ENCODE results near the gene PLEK. TPM values are rescaled to one million over a fixed set of nuclear protein-coding genes. Genes with fewer than 3 reads are reported as not detected.

The PLEK gene
- polyA plus RNA-seq, 1 donor from 2014 or later = 0.07 TPM

DNA sequence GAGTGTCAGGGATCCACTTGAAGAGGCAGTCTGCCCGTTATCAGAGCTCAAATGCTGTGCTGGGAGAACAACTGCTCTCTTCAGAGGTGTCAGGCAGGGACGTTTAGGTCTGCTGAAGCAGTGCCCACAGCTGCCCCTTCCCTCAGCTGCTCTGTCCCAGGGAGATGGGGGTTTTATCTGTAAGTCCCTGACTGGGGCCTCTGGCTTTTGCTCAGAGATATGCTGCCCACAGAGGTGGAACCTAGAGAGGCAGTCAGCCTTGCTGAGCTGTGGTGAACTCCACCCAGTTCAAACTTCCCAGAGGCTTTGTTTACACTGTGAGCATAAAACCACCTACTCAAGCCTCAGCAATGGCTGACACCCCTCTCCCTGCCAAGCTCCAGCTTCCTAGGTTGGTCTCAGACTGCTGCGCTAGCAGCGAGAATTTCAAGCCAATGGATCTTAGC, 38.1 kb downstream of the PLEK start:
- Histone ChIP-seq H3K79me2 (replicated peaks; ENCODE audit: insufficient read depth, low read length) (no peaks in the 10 kb centered on the region), H3K27me3 (ENCODE audit: insufficient read depth, low read depth, low read length) (no peaks in the 10 kb centered on the region), H3F3A (ENCODE audit: insufficient read depth, low read length, poor library complexity, severe bottlenecking) (no peaks in the 10 kb centered on the region), H3K9me3 (ENCODE audit: low read length) (no peaks in the 10 kb centered on the region), H3K4me3 (ENCODE audit: low read length) (no peak overlapping the region), H3K4me2 (ENCODE audit: low read length) (no peak overlapping the region), H2AFZ (ENCODE audit: low read depth, low read length) (no peak overlapping the region), H3K9me2 (ENCODE audit: insufficient read depth, low read length) (no peaks in the 10 kb centered on the region), H3K27ac (ENCODE audit: low read length) (no peak overlapping the region), H3K36me3 (ENCODE audit: insufficient read depth, low read length) (no peaks in the 10 kb centered on the region), H4K20me1 (ENCODE audit: insufficient read depth) (no peaks in the 10 kb centered on the region), H3K9ac (ENCODE audit: low read length) (no peak overlapping the region)
- TF ChIP-seq POLR2AphosphoS5 (IDR thresholded peaks at IDR 0.05) = no peak
- TF ChIP-seq TAF1 (IDR thresholded peaks at IDR 0.05; ENCODE audit: low read depth) = no peak
- TF ChIP-seq, protein P1, sequence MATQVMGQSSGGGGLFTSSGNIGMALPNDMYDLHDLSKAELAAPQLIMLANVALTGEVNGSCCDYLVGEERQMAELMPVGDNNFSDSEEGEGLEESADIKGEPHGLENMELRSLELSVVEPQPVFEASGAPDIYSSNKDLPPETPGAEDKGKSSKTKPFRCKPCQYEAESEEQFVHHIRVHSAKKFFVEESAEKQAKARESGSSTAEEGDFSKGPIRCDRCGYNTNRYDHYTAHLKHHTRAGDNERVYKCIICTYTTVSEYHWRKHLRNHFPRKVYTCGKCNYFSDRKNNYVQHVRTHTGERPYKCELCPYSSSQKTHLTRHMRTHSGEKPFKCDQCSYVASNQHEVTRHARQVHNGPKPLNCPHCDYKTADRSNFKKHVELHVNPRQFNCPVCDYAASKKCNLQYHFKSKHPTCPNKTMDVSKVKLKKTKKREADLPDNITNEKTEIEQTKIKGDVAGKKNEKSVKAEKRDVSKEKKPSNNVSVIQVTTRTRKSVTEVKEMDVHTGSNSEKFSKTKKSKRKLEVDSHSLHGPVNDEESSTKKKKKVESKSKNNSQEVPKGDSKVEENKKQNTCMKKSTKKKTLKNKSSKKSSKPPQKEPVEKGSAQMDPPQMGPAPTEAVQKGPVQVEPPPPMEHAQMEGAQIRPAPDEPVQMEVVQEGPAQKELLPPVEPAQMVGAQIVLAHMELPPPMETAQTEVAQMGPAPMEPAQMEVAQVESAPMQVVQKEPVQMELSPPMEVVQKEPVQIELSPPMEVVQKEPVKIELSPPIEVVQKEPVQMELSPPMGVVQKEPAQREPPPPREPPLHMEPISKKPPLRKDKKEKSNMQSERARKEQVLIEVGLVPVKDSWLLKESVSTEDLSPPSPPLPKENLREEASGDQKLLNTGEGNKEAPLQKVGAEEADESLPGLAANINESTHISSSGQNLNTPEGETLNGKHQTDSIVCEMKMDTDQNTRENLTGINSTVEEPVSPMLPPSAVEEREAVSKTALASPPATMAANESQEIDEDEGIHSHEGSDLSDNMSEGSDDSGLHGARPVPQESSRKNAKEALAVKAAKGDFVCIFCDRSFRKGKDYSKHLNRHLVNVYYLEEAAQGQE (IDR thresholded peaks at IDR 0.05; ENCODE audit: borderline replicate concordance) = no peak
- TF ChIP-seq EZH2 (IDR thresholded peaks at IDR 0.05; ENCODE audit: borderline replicate concordance, insufficient read depth, low read length, poor library complexity, severe bottlenecking) = no peak
- TF ChIP-seq EP300 (conservative IDR thresholded peaks at IDR 0.05; ENCODE audit: poor library complexity, severe bottlenecking) = no peak

DNA sequence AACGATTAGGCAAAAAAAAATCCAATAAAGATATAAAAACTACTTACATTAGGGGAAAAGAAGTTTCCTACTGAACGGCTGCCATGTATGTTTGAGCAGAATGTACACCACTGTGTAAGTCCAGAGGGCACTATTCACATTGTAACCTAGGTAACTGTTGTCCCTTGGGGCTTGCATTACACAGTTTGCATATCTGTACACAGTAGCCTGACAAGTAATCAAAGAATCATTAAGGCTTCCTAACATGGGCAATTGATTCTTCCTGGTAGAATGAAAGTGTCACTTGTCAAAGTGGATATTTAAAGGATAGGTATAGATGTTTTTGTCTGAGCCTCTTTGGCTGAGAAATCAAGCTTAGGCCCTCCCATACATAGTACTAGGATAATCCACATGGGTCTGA, 39.1 kb downstream of the PLEK start:
- H3F3A ChIP-seq (ENCODE audit: insufficient read depth, low read length, poor library complexity, severe bottlenecking) = no peaks in the 10 kb centered on the region
- no peaks in the 10 kb centered on the region for H3K9me2 ChIP-seq (ENCODE audit: insufficient read depth, low read length)
- H4K20me1 ChIP-seq (ENCODE audit: insufficient read depth) = no peaks in the 10 kb centered on the region
- TF ChIP-seq POLR2AphosphoS5 (IDR thresholded peaks at IDR 0.05) (peak; percentile 69), EP300 (conservative IDR thresholded peaks at IDR 0.05; ENCODE audit: poor library complexity, severe bottlenecking) (peak; percentile 84)
- TF ChIP-seq, protein P2, sequence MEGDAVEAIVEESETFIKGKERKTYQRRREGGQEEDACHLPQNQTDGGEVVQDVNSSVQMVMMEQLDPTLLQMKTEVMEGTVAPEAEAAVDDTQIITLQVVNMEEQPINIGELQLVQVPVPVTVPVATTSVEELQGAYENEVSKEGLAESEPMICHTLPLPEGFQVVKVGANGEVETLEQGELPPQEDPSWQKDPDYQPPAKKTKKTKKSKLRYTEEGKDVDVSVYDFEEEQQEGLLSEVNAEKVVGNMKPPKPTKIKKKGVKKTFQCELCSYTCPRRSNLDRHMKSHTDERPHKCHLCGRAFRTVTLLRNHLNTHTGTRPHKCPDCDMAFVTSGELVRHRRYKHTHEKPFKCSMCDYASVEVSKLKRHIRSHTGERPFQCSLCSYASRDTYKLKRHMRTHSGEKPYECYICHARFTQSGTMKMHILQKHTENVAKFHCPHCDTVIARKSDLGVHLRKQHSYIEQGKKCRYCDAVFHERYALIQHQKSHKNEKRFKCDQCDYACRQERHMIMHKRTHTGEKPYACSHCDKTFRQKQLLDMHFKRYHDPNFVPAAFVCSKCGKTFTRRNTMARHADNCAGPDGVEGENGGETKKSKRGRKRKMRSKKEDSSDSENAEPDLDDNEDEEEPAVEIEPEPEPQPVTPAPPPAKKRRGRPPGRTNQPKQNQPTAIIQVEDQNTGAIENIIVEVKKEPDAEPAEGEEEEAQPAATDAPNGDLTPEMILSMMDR (IDR thresholded peaks at IDR 0.05; ENCODE audit: poor library complexity, severe bottlenecking) = no peak
- no peak overlapping the region for H3K4me2 ChIP-seq (ENCODE audit: low read length)
- H2AFZ ChIP-seq (ENCODE audit: low read depth, low read length) = no peak overlapping the region
- peak overlapping the region; percentile 37 for H3K4me3 ChIP-seq (ENCODE audit: low read length)
- no peaks in the 10 kb centered on the region for H3K9me3 ChIP-seq (ENCODE audit: low read length)
- H3K79me2 ChIP-seq (replicated peaks; ENCODE audit: insufficient read depth, low read length) = no peaks in the 10 kb centered on the region
- no peaks in the 10 kb centered on the region for H3K27me3 ChIP-seq (ENCODE audit: insufficient read depth, low read depth, low read length)
- H3K9ac ChIP-seq (ENCODE audit: low read length) = no peak overlapping the region
- H3K27ac ChIP-seq (ENCODE audit: low read length) = peak overlapping the region; percentile 60
- H3K36me3 ChIP-seq (ENCODE audit: insufficient read depth, low read length) = no peaks in the 10 kb centered on the region

DNA sequence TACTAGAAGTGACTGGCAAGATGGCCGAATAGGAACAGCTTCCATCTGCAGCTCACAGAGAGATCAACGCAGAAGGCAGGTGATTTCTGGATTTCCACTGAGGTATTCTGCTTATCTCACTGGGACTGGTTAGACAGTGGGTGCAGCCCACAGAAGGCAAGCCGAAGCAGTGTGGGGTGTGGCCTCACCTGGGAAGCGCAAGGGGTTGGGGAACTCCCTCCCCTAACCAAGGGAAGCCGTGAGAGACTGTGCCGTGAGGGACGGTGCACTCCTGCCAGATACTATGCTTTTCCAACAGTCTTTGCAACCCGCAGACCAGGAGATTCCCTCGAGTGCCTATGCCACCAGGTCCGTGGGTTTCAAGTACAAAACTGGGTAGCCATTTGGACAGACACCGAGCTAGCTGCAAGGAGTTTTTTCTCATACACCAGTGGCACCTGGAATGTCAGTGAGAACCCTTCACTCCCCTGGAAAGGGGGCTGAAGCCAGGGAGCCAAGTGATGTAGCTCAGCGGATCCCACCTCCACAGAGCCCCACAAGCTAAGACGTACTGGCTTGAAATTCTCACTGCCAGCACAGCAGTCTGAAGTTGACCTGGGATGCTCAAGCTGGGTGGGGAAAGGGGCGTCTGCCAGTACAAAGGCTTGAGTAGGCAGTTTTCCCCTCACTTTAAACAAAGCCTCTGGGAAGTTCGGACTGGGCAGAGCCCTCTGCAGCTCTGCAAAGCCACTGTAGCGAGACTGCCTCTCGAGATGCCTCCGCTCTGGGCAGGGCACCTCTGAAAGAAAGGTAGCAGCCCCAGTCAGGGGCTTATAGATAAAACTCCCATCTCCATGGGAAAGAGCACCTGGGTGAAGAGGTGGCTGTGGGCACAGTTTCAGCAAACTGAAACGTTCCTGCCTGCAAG, 40.1 kb downstream of the PLEK start:
- Histone ChIP-seq H3K27ac (ENCODE audit: low read length) (peak overlapping the region; percentile 60), H4K20me1 (ENCODE audit: insufficient read depth) (no peaks in the 10 kb centered on the region), H3K9me3 (ENCODE audit: low read length) (no peaks in the 10 kb centered on the region), H3K4me3 (ENCODE audit: low read length) (peak overlapping the region; percentile 37), H3F3A (ENCODE audit: insufficient read depth, low read length, poor library complexity, severe bottlenecking) (no peaks in the 10 kb centered on the region), H3K36me3 (ENCODE audit: insufficient read depth, low read length) (no peaks in the 10 kb centered on the region), H3K27me3 (ENCODE audit: insufficient read depth, low read depth, low read length) (no peaks in the 10 kb centered on the region), H3K9me2 (ENCODE audit: insufficient read depth, low read length) (no peaks in the 10 kb centered on the region), H3K4me2 (ENCODE audit: low read length) (no peak overlapping the region), H3K9ac (ENCODE audit: low read length) (no peak overlapping the region), H2AFZ (ENCODE audit: low read depth, low read length) (no peak overlapping the region), H3K79me2 (replicated peaks; ENCODE audit: insufficient read depth, low read length) (no peaks in the 10 kb centered on the region)
- TF ChIP-seq EZH2 (IDR thresholded peaks at IDR 0.05; ENCODE audit: borderline replicate concordance, insufficient read depth, low read length, poor library complexity, severe bottlenecking) (no peak), EP300 (conservative IDR thresholded peaks at IDR 0.05; ENCODE audit: poor library complexity, severe bottlenecking) (no peak)
- TF ChIP-seq, protein P1 (IDR thresholded peaks at IDR 0.05; ENCODE audit: borderline replicate concordance) = no peak
